Gastrocnemius medialis (tissue), 4 donors: Measurements from ENCODE around the gene PLCG2. TPM values are rescaled to one million over a fixed set of nuclear protein-coding genes. Genes with fewer than 3 reads are reported as not detected.
"Not testable (repeated sequence)": the region's sequence is repeated elsewhere in the genome, so short reads cannot be mapped to it uniquely, and the experiment has no call there.

Experiments
- ATAC-seq, 2 donors: fragments of 150-250 bp; one replicate each; pipeline ENCODE4 v1.9.1; 2016
- DNase-seq, 2 donors: peaks; one replicate each; pipeline ENCODE4 v3.0.0-alpha.2; 2019
- H3K27ac ChIP-seq, 4 donors: fragments of 200-600 bp; sonication (generic); 1 replicate in 1 of 4; 2 replicates in 3 of 4; pipeline ENCODE4 v1.5.1; 2016 to 2018; ENCODE audit warnings: mild to moderate bottlenecking in 2 of 4, moderate library complexity in 1 of 4
- H3K27me3 ChIP-seq, 3 donors: fragments of 200-600 bp; sonication (generic) in 2 of 3; 1 replicate in 1 of 3; 2 replicates in 2 of 3; pipeline versions ENCODE4 v1.5.1 to v1.6.0; 2016 to 2019; ENCODE audit warnings: mild to moderate bottlenecking in 1 of 3, moderate library complexity in 1 of 3
- H3K36me3 ChIP-seq, 2 donors: fragments of 200-600 bp; sonication (generic) in 1 of 2; one replicate each; pipeline ENCODE4 v1.5.1; 2017 to 2018
- H3K4me1 ChIP-seq, 2 donors: fragments of 200-600 bp; sonication (generic) in 1 of 2; one replicate each; pipeline ENCODE4 v1.5.1; 2016 to 2017; ENCODE audit warnings: mild to moderate bottlenecking in 2 of 2
- H3K4me3 ChIP-seq, 4 donors: fragments of 200-600 bp; sonication (generic) in 3 of 4; 1 replicate in 1 of 4; 2 replicates in 3 of 4; pipeline ENCODE4 v1.5.1; 2016 to 2019; ENCODE audit warnings: mild to moderate bottlenecking in 2 of 4
- H3K9me3 ChIP-seq, 3 donors: fragments of 200-600 bp; sonication (generic) in 2 of 3; 1 replicate in 1 of 3; 2 replicates in 2 of 3; pipeline ENCODE4 v1.5.1; 2016 to 2019
- CTCF ChIP-seq, 5 experiments: fragments of 450-650 bp in 3 of 5; fragments of 200-600 bp in 2 of 5; sonication (generic) in 2 of 5; IDR thresholded peaks in 4 of 5; conservative IDR thresholded peaks in 1 of 5; 1 replicate in 4 of 5; 2 replicates in 1 of 5; pipeline ENCODE4 v1.5.1; 2016 to 2019; ENCODE audit warnings: antibody characterized with exemption in 5 of 5, mild to moderate bottlenecking in 3 of 5, moderate library complexity in 3 of 5
- POLR2A ChIP-seq, 2 donors: fragments of 450-650 bp; IDR thresholded peaks; one replicate each; pipeline ENCODE4 v1.6.1; 2017; ENCODE audit warnings: antibody characterized with exemption in 2 of 2, mild to moderate bottlenecking in 2 of 2, moderate library complexity in 2 of 2
- in situ Hi-C, 4 donors: fragments of 200-750 bp; cut with MboI; loops; one replicate each; pipeline versions ENCODE4 v1.15.0 to v1.8.0; 2017; ENCODE audit warnings: low sequenced_read_pairs in 4 of 4
- intact Hi-C: fragments of 100-400 bp; cut with DNase I; formaldehyde crosslinking; loops from one replicate; pipeline ENCODE4 v1.15.1; 2023; ENCODE audit warnings: low total_unique reads
- total RNA-seq, 4 donors: library from RNA; depleted of rRNA; stranded (reverse); fragments of >200 nt; gene quantifications; one replicate each; pipeline versions ENCODE4 v1.1.0 to v1.2.3, GENCODE V29; 2016

The PLCG2 gene
- total RNA-seq, 4 donors from 2014 or later: 1.8 to 3.0 (median 2.1) TPM

GRCh38 chr16:81758376-81758775 lies 20.7 kb upstream of the PLCG2 start:
- no peaks in the 10 kb centered on the region for H3K27me3 ChIP-seq
- in situ Hi-C loops: no loop called here
- H3K4me3 ChIP-seq: no peak overlapping the region
- no peaks in the 10 kb centered on the region for H3K36me3 ChIP-seq
- H3K9me3 ChIP-seq: no peaks in the 10 kb centered on the region
- peaks cover 0 to 3% of the 10 kb centered on the region in 2 donors for H3K4me1 ChIP-seq
- intact Hi-C loops: no loop called here
- TF ChIP-seq POLR2A (IDR thresholded peaks at IDR 0.05) (no peak), CTCF (IDR thresholded peaks at IDR 0.05 in 4 of 5, conservative IDR thresholded peaks at IDR 0.05 in 1 of 5) (no peak)
- ATAC-seq (no peak), DNase-seq (no peak)
- H3K27ac ChIP-seq: no peak overlapping the region

- H3K36me3 ChIP-seq, H3K4me1 ChIP-seq, H3K9me3 ChIP-seq, intact Hi-C loops, ATAC-seq, H3K27me3 ChIP-seq, H3K4me3 ChIP-seq, DNase-seq, H3K27ac ChIP-seq, in situ Hi-C loops: not testable (repeated sequence)
Measured at GRCh38 chr16:81762322-81762721, 16.8 kb upstream of the PLCG2 start.

GRCh38 chr16:81765111-81765919 lies 13.8 kb upstream of the PLCG2 start:
- ATAC-seq (no peak), DNase-seq (no peak)
- Histone ChIP-seq H3K27ac (no peak overlapping the region), H3K4me1 (no peaks in the 10 kb centered on the region), H3K36me3 (no peaks in the 10 kb centered on the region), H3K4me3 (no peak overlapping the region), H3K27me3 (no peaks in the 10 kb centered on the region), H3K9me3 (no peaks in the 10 kb centered on the region)
- in situ Hi-C loops (no loop called here), intact Hi-C loops (no loop called here)
- no peak for TF ChIP-seq POLR2A (IDR thresholded peaks at IDR 0.05)
- no peak for TF ChIP-seq CTCF (IDR thresholded peaks at IDR 0.05 in 4 of 5, conservative IDR thresholded peaks at IDR 0.05 in 1 of 5)

GRCh38 chr16:81765969-81766368 lies 13.1 kb upstream of the PLCG2 start:
- ATAC-seq (no peak), DNase-seq (no peak)
- no peaks in the 10 kb centered on the region for H3K9me3 ChIP-seq
- H3K36me3 ChIP-seq: no peaks in the 10 kb centered on the region
- in situ Hi-C loops (no loop called here), intact Hi-C loops (no loop called here)
- H3K4me1 ChIP-seq: no peaks in the 10 kb centered on the region
- no peaks in the 10 kb centered on the region for H3K27me3 ChIP-seq
- H3K27ac ChIP-seq: no peak overlapping the region
- no peak overlapping the region for H3K4me3 ChIP-seq
- TF ChIP-seq POLR2A (IDR thresholded peaks at IDR 0.05) (no peak), CTCF (IDR thresholded peaks at IDR 0.05 in 4 of 5, conservative IDR thresholded peaks at IDR 0.05 in 1 of 5) (no peak)

- no peak for ATAC-seq
- intact Hi-C loops: no loop called here
- H3K4me3 ChIP-seq: no peak overlapping the region
Measured at GRCh38 chr16:81767987-81768592, 11.0 kb upstream of the PLCG2 start.

More at GRCh38 chr16:81767987-81768592, 11.0 kb upstream of the PLCG2 start:
- in situ Hi-C loops: no loop called here
- no peaks in the 10 kb centered on the region for H3K9me3 ChIP-seq
- no peaks in the 10 kb centered on the region for H3K36me3 ChIP-seq
- no peak overlapping the region for H3K27ac ChIP-seq
- no peak for DNase-seq
- TF ChIP-seq CTCF (IDR thresholded peaks at IDR 0.05 in 4 of 5, conservative IDR thresholded peaks at IDR 0.05 in 1 of 5): no peak
- no peak for TF ChIP-seq POLR2A (IDR thresholded peaks at IDR 0.05)
- H3K27me3 ChIP-seq: no peaks in the 10 kb centered on the region
- H3K4me1 ChIP-seq: no peaks in the 10 kb centered on the region
